ENCODE measurements around the gene DRICH1. TPM values are rescaled to one million over a fixed set of nuclear protein-coding genes. Genes with fewer than 3 reads are reported as not detected.
"Not testable (repeated sequence)": the region's sequence is repeated elsewhere in the genome, so short reads cannot be mapped to it uniquely, and the experiment has no call there.

The DRICH1 gene
- total RNA-seq, 1 experiment from 2014 or later = 0.45 TPM

DNA sequence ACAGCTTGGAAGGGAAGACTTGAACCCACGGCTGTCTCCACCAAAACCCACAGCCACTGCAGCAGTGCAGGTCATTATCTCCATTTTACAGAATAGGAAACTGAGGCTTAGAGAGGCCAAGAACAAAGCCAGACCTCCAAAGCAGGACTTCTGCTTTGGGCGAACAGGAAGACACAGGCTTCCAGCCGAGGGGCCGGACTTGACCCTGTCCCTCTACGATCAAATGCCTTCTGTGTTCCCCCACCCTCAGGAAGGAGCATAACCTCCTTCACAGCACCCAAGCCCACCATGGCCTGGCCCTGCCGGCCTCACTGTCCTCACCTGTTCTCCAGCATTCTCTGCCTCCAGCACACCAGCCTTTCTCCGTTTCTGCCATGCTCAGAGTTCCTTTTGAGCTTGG lies 67.8 kb downstream of the DRICH1 start:
- TF ChIP-seq EZH2 (IDR thresholded peaks at IDR 0.05; ENCODE audit: borderline replicate concordance, low read depth, low read length, poor library complexity, severe bottlenecking) (no peak), CTCF (conservative IDR thresholded peaks at IDR 0.05; ENCODE audit: low read depth, low read length) (no peak)
- no TSS peak for BruUV-seq (replicated peaks)
- no peak for DNase-seq (ENCODE audit: low spot score)
- peaks cover 5% of the 10 kb centered on the region for H3K4me1 ChIP-seq (ENCODE audit: insufficient read depth, low read length, poor library complexity, severe bottlenecking)
- intact Hi-C loops (cut with micrococcal nuclease; ENCODE audit: unreplicated experiment) = no loop called here
- no peaks in the 10 kb centered on the region for H3K36me3 ChIP-seq (ENCODE audit: insufficient read depth, low read length, poor library complexity, severe bottlenecking)
- ChIA-PET CTCF (no interaction called here), POLR2A (ENCODE audit: low non-redundant PET) (no interaction called here)
- H3K4me3 ChIP-seq (ENCODE audit: low read depth, low read length, poor library complexity, severe bottlenecking) = no peak overlapping the region
- H3K9me3 ChIP-seq (ENCODE audit: low read depth, low read length, poor library complexity, severe bottlenecking) = no peaks in the 10 kb centered on the region
- no peak overlapping the region for H3K27ac ChIP-seq (ENCODE audit: low read depth, low read length, poor library complexity, severe bottlenecking)
- H3K27me3 ChIP-seq (replicated peaks; ENCODE audit: insufficient read depth, low read depth, low read length, poor library complexity) = peaks cover 14% of the 10 kb centered on the region

DNA sequence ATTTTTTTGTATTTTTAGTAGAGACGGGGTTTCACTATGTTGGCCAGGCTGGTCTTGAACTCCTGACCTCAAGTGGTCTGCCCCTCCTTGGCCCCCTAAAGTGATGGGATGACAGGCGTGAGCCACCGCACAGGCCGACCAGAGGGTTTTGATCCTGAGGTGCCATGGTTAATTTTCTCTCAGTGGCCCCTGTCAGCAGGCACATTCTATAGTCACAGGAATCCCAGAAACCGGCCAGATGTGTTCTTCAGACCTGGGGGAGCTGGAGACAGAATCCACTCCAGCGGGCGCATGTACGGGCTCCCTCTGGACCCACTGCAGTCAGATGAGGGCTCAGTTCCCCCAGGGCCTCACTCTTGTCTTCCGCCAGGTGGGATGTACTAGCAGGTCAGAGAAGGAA lies 69.0 kb downstream of the DRICH1 start:
- no peak overlapping the region for H3K4me3 ChIP-seq (ENCODE audit: low read depth, low read length, poor library complexity, severe bottlenecking)
- H3K9me3 ChIP-seq (ENCODE audit: low read depth, low read length, poor library complexity, severe bottlenecking) = no peaks in the 10 kb centered on the region
- BruUV-seq (replicated peaks) = no TSS peak
- H3K27me3 ChIP-seq (replicated peaks; ENCODE audit: insufficient read depth, low read depth, low read length, poor library complexity) = peaks cover 14% of the 10 kb centered on the region
- DNase-seq (ENCODE audit: low spot score) = no peak
- no peaks in the 10 kb centered on the region for H3K36me3 ChIP-seq (ENCODE audit: insufficient read depth, low read length, poor library complexity, severe bottlenecking)
- TF ChIP-seq CTCF (conservative IDR thresholded peaks at IDR 0.05; ENCODE audit: low read depth, low read length) (no peak), EZH2 (IDR thresholded peaks at IDR 0.05; ENCODE audit: borderline replicate concordance, low read depth, low read length, poor library complexity, severe bottlenecking) (no peak)
- CTCF ChIA-PET = no interaction called here
- intact Hi-C loops (cut with micrococcal nuclease; ENCODE audit: unreplicated experiment) = no loop called here
- POLR2A ChIA-PET (ENCODE audit: low non-redundant PET) = no interaction called here
- no peak overlapping the region for H3K27ac ChIP-seq (ENCODE audit: low read depth, low read length, poor library complexity, severe bottlenecking)
- peaks cover 5% of the 10 kb centered on the region for H3K4me1 ChIP-seq (ENCODE audit: insufficient read depth, low read length, poor library complexity, severe bottlenecking)

- POLR2A ChIA-PET (ENCODE audit: low non-redundant PET) = no interaction called here
- TF ChIP-seq EZH2 (IDR thresholded peaks at IDR 0.05; ENCODE audit: borderline replicate concordance, low read depth, low read length, poor library complexity, severe bottlenecking) = no peak
- no peak for TF ChIP-seq CTCF (conservative IDR thresholded peaks at IDR 0.05; ENCODE audit: low read depth, low read length)
- Histone ChIP-seq H3K27ac (ENCODE audit: low read depth, low read length, poor library complexity, severe bottlenecking) (no peak overlapping the region), H3K4me1 (ENCODE audit: insufficient read depth, low read length, poor library complexity, severe bottlenecking) (peaks cover 5% of the 10 kb centered on the region), H3K9me3 (ENCODE audit: low read depth, low read length, poor library complexity, severe bottlenecking) (no peaks in the 10 kb centered on the region), H3K27me3 (replicated peaks; ENCODE audit: insufficient read depth, low read depth, low read length, poor library complexity) (peaks cover 14% of the 10 kb centered on the region), H3K4me3 (ENCODE audit: low read depth, low read length, poor library complexity, severe bottlenecking) (no peak overlapping the region), H3K36me3 (ENCODE audit: insufficient read depth, low read length, poor library complexity, severe bottlenecking) (no peaks in the 10 kb centered on the region)
- CTCF ChIA-PET = no interaction called here
- intact Hi-C loops (cut with micrococcal nuclease; ENCODE audit: unreplicated experiment) = no loop called here
- no peak for DNase-seq (ENCODE audit: low spot score)
- BruUV-seq (replicated peaks) = no TSS peak
Observed at GRCh38 chr22:23562186-23562585, 69.9 kb downstream of the DRICH1 start.

- CTCF ChIA-PET; BruUV-seq (replicated peaks); H3K36me3 ChIP-seq (ENCODE audit: insufficient read depth, low read length, poor library complexity, severe bottlenecking); DNase-seq (ENCODE audit: low spot score); H3K27ac ChIP-seq (ENCODE audit: low read depth, low read length, poor library complexity, severe bottlenecking); H3K4me3 ChIP-seq (ENCODE audit: low read depth, low read length, poor library complexity, severe bottlenecking); H3K4me1 ChIP-seq (ENCODE audit: insufficient read depth, low read length, poor library complexity, severe bottlenecking); POLR2A ChIA-PET (ENCODE audit: low non-redundant PET); intact Hi-C loops (cut with micrococcal nuclease; ENCODE audit: unreplicated experiment); H3K9me3 ChIP-seq (ENCODE audit: low read depth, low read length, poor library complexity, severe bottlenecking): not testable (repeated sequence)
- peaks cover 13% of the 10 kb centered on the region for H3K27me3 ChIP-seq (replicated peaks; ENCODE audit: insufficient read depth, low read depth, low read length, poor library complexity)
Observed at GRCh38 chr22:23561025-23561510, 71.1 kb downstream of the DRICH1 start.

DNA sequence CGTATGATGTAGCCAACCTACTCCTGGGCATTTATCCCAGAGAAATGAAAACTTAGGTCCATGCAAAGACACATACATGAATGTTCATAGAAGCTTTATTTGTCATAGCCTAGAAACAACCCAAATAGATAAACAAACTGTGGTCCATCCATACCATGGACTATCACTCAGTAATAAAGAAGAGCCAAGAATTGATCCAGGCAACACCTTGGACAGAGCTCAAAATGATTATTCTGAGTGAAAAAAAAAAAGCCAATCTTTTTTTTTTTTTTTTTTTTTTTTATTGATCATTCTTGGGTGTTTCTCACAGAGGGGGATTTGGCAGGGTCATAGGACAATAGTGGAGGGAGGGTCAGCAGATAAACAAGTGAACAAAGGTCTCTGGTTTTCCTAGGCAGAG lies 71.9 kb downstream of the DRICH1 start:
- DNase-seq (ENCODE audit: low spot score); H3K27me3 ChIP-seq (replicated peaks; ENCODE audit: insufficient read depth, low read depth, low read length, poor library complexity); H3K4me3 ChIP-seq (ENCODE audit: low read depth, low read length, poor library complexity, severe bottlenecking); BruUV-seq (replicated peaks); POLR2A ChIA-PET (ENCODE audit: low non-redundant PET); H3K27ac ChIP-seq (ENCODE audit: low read depth, low read length, poor library complexity, severe bottlenecking); H3K36me3 ChIP-seq (ENCODE audit: insufficient read depth, low read length, poor library complexity, severe bottlenecking); H3K4me1 ChIP-seq (ENCODE audit: insufficient read depth, low read length, poor library complexity, severe bottlenecking); intact Hi-C loops (cut with micrococcal nuclease; ENCODE audit: unreplicated experiment); H3K9me3 ChIP-seq (ENCODE audit: low read depth, low read length, poor library complexity, severe bottlenecking); CTCF ChIA-PET: not testable (repeated sequence)

Measured in A673 (cell line).